CD14-positive monocyte (primary cell): ENCODE results near the gene WSB1. TPM values are rescaled to one million over a fixed set of nuclear protein-coding genes. Genes with fewer than 3 reads are reported as not detected.

Experiments
- DNase-seq, 3 donors: peaks; one replicate each; pipeline ENCODE4 v3.0.0-alpha.2; 2011 to 2022
- H2AFZ ChIP-seq: 2 replicates; pipeline ENCODE4 v1.6.0; 2012; ENCODE audit warnings: mild to moderate bottlenecking, low read depth, low read length, inconsistent platforms; ENCODE audit not compliant: insufficient read depth, poor library complexity, severe bottlenecking
- H3K27ac ChIP-seq, 2 donors: 1 replicate in 1 of 2; 2 replicates in 1 of 2; pipeline ENCODE4 v1.5.1; 2012 to 2013; ENCODE audit warnings: low read length in 2 of 2, control low read depth in 1 of 2, inconsistent platforms in 1 of 2, low read depth in 1 of 2, mild to moderate bottlenecking in 1 of 2
- H3K27me3 ChIP-seq, 2 donors: one replicate each; pipeline versions ENCODE4 v1.6.0 to v1.6.1; 2011 to 2013; ENCODE audit warnings: low read length in 2 of 2; ENCODE audit not compliant: control insufficient read depth in 2 of 2, insufficient read depth in 2 of 2
- H3K36me3 ChIP-seq, 2 donors: replicated peaks in 1 of 2; 1 replicate in 1 of 2; 2 replicates in 1 of 2; pipeline versions ENCODE4 v1.5.1 to v1.6.1; 2012 to 2013; ENCODE audit warnings: low read length in 2 of 2, control low read depth in 1 of 2, inconsistent platforms in 1 of 2, mild to moderate bottlenecking in 1 of 2; ENCODE audit not compliant: insufficient read depth in 2 of 2, control insufficient read depth in 1 of 2
- H3K4me1 ChIP-seq, 2 donors: 1 replicate in 1 of 2; 2 replicates in 1 of 2; pipeline versions ENCODE4 v1.5.1 to v1.6.1; 2012 to 2013; ENCODE audit warnings: low read length in 2 of 2, control low read depth in 1 of 2, inconsistent platforms in 1 of 2, mild to moderate bottlenecking in 1 of 2, moderate library complexity in 1 of 2; ENCODE audit not compliant: insufficient read depth in 2 of 2, control insufficient read depth in 1 of 2
- H3K4me2 ChIP-seq: replicated peaks from 2 replicates; pipeline ENCODE3; 2012; ENCODE audit warnings: low read length, moderate library complexity, mild to moderate bottlenecking; ENCODE audit not compliant: poor library complexity, severe bottlenecking; ENCODE audit errors: extremely low read depth
- H3K4me3 ChIP-seq, 3 experiments: fragments of 200-600 bp in 1 of 3; sonication (generic) in 1 of 3; replicated peaks in 1 of 3; 1 replicate in 2 of 3; 2 replicates in 1 of 3; pipeline ENCODE4 v1.5.1; 2011 to 2013; ENCODE audit warnings: low read length in 3 of 3, mild to moderate bottlenecking in 3 of 3, control low read depth in 2 of 3, low read depth in 2 of 3, inconsistent platforms in 1 of 3, moderate library complexity in 1 of 3
- H3K79me2 ChIP-seq: 2 replicates; pipeline ENCODE4 v1.6.0; 2012; ENCODE audit warnings: mild to moderate bottlenecking, control low read depth, inconsistent platforms, low read length, moderate library complexity; ENCODE audit not compliant: insufficient read depth
- H3K9ac ChIP-seq: 2 replicates; pipeline ENCODE4 v1.6.0; 2017; ENCODE audit warnings: low read length, mild to moderate bottlenecking; ENCODE audit not compliant: insufficient read depth, poor library complexity, severe bottlenecking
- H3K9me3 ChIP-seq, 2 donors: replicated peaks in 1 of 2; 1 replicate in 1 of 2; 2 replicates in 1 of 2; pipeline versions ENCODE4 v1.5.1 to v1.6.1; 2012 to 2013; ENCODE audit warnings: low read length in 2 of 2, control low read depth in 1 of 2; ENCODE audit not compliant: control insufficient read depth in 1 of 2, insufficient read depth in 1 of 2
- H4K20me1 ChIP-seq: 2 replicates; pipeline ENCODE4 v1.6.0; 2012; ENCODE audit warnings: mild to moderate bottlenecking, low read length, control low read depth, moderate library complexity; ENCODE audit not compliant: insufficient read depth
- H3K27ac Mint-ChIP-seq, 7 donors: one replicate each; pipeline ENCODE4 v1.8.0; 2020; ENCODE audit warnings: mild to moderate bottlenecking in 7 of 7, mixed read lengths in 7 of 7, moderate library complexity in 6 of 7, inconsistent platforms in 2 of 7
- H3K27me3 Mint-ChIP-seq, 3 donors: one replicate each; pipeline ENCODE4 v1.8.0; 2021 to 2022; ENCODE audit warnings: low read depth in 3 of 3, mild to moderate bottlenecking in 3 of 3, mixed read lengths in 3 of 3, moderate library complexity in 3 of 3, inconsistent platforms in 1 of 3
- H3K36me3 Mint-ChIP-seq, 2 donors: one replicate each; pipeline ENCODE4 v1.8.0; 2020; ENCODE audit warnings: mixed read lengths in 2 of 2, inconsistent platforms in 1 of 2, mild to moderate bottlenecking in 1 of 2
- H3K4me1 Mint-ChIP-seq: one replicate; pipeline ENCODE4 v1.8.0; 2020; ENCODE audit warnings: mild to moderate bottlenecking, mixed read lengths
- H3K4me3 Mint-ChIP-seq, 2 donors: one replicate each; pipeline ENCODE4 v1.8.0; 2020; ENCODE audit warnings: mild to moderate bottlenecking in 2 of 2, mixed read lengths in 2 of 2, moderate library complexity in 1 of 2
- H3K9me3 Mint-ChIP-seq, 7 donors: one replicate each; pipeline ENCODE4 v1.8.0; 2020 to 2022; ENCODE audit warnings: mixed read lengths in 7 of 7, mild to moderate bottlenecking in 6 of 7, moderate library complexity in 6 of 7, inconsistent platforms in 2 of 7
- WGBS: methylation state at CpG from one replicate; pipeline ENCODE4 v1.1.5; 2013; ENCODE audit warnings: missing lambda C conversion rate; ENCODE audit not compliant: insufficient coverage; 5-methylcytosine and 5-hydroxymethylcytosine counted together
- intact Hi-C, 2 donors: fragments of 100-400 bp; cut with micrococcal nuclease; formaldehyde crosslinking; loops; one replicate each; pipeline versions ENCODE4 v1.15.0 to v1.15.1; 2023
- polyA plus RNA-seq, 3 donors: library from polyadenylated mRNA; depleted of rRNA in 1 of 3; unstranded in 2 of 3; stranded (reverse) in 1 of 3; fragments of 300-500 nt in 2 of 3; fragments of >200 nt in 1 of 3; fragmentation: Illumina TruSeq in 2 of 3; gene quantifications; 1 replicate in 2 of 3; 2 replicates in 1 of 3; pipeline ENCODE4 v1.2.3, GENCODE V29; 2012 to 2021
- TF ChIP-seq, protein P1 (sequence below): fragments of 200-600 bp; IDR thresholded peaks from one replicate; pipeline ENCODE4 v1.8.0; 2022; ENCODE audit warnings: antibody characterized with exemption, mild to moderate bottlenecking

WSB1 gene
- polyA plus RNA-seq, 3 donors = 220 to 368 (median 296) TPM

- H3K4me1 Mint-ChIP-seq = peaks cover 21% of the 10 kb centered on the region
- no peak overlapping the region for H3K27ac ChIP-seq
- intact Hi-C loops = no loop called here
- no peak overlapping the region for H3K4me2 ChIP-seq
- H3K9ac ChIP-seq = no peak overlapping the region
- no peaks in the 10 kb centered on the region for H3K9me3 Mint-ChIP-seq
- no peak overlapping the region for H3K4me3 Mint-ChIP-seq
- no peaks in the 10 kb centered on the region for H3K36me3 ChIP-seq
- TF ChIP-seq, protein P1, sequence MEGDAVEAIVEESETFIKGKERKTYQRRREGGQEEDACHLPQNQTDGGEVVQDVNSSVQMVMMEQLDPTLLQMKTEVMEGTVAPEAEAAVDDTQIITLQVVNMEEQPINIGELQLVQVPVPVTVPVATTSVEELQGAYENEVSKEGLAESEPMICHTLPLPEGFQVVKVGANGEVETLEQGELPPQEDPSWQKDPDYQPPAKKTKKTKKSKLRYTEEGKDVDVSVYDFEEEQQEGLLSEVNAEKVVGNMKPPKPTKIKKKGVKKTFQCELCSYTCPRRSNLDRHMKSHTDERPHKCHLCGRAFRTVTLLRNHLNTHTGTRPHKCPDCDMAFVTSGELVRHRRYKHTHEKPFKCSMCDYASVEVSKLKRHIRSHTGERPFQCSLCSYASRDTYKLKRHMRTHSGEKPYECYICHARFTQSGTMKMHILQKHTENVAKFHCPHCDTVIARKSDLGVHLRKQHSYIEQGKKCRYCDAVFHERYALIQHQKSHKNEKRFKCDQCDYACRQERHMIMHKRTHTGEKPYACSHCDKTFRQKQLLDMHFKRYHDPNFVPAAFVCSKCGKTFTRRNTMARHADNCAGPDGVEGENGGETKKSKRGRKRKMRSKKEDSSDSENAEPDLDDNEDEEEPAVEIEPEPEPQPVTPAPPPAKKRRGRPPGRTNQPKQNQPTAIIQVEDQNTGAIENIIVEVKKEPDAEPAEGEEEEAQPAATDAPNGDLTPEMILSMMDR = no peak
- no peak overlapping the region for H3K27ac Mint-ChIP-seq
- H2AFZ ChIP-seq = no peak overlapping the region
- H4K20me1 ChIP-seq = peaks cover 3% of the 10 kb centered on the region
- no peak for DNase-seq
- H3K79me2 ChIP-seq = no peaks in the 10 kb centered on the region
- peaks cover 11 to 23% of the 10 kb centered on the region in 2 donors for H3K4me1 ChIP-seq
- H3K27me3 Mint-ChIP-seq = no peaks in the 10 kb centered on the region
- H3K27me3 ChIP-seq = no peaks in the 10 kb centered on the region
- peaks cover 0 to 1% of the 10 kb centered on the region in 2 donors for H3K36me3 Mint-ChIP-seq
- H3K4me3 ChIP-seq = no peak overlapping the region
- H3K9me3 ChIP-seq = no peaks in the 10 kb centered on the region
- 93% methylated on average over 2 of the region's 2 CpGs for whole genome bisulfite sequencing
These were observed 32.1 kb downstream of the WSB1 start for GRCh38 chr17:27326051-27326450.

GRCh38 chr17:27326585-27326984 lies 32.7 kb downstream of the WSB1 start:
- no peaks in the 10 kb centered on the region for H3K9me3 ChIP-seq

More at GRCh38 chr17:27326585-27326984, 32.7 kb downstream of the WSB1 start:
- TF ChIP-seq, protein P1 = no peak
- Mint-ChIP-seq H3K36me3 (peaks cover 1 to 2% of the 10 kb centered on the region in 2 donors), H3K9me3 (no peaks in the 10 kb centered on the region), H3K4me3 (no peak overlapping the region), H3K27me3 (no peaks in the 10 kb centered on the region), H3K27ac (no peak overlapping the region), H3K4me1 (peaks cover 25% of the 10 kb centered on the region)
- H4K20me1 ChIP-seq = peaks cover 3% of the 10 kb centered on the region
- no peak overlapping the region for H3K9ac ChIP-seq
- intact Hi-C loops = no loop called here
- no peak overlapping the region for H2AFZ ChIP-seq
- no peak overlapping the region for H3K4me2 ChIP-seq
- H3K27me3 ChIP-seq = no peaks in the 10 kb centered on the region
- H3K4me1 ChIP-seq = peaks cover 14 to 28% of the 10 kb centered on the region in 2 donors
- H3K79me2 ChIP-seq = no peaks in the 10 kb centered on the region
- no peak for DNase-seq
- no peak overlapping the region for H3K4me3 ChIP-seq
- no peaks in the 10 kb centered on the region for H3K36me3 ChIP-seq
- no CpG with 5 or more reads among the region's 1 CpG for WGBS
- H3K27ac ChIP-seq = no peak overlapping the region
